GM21717 (cell line): Measurements from ENCODE around the gene C2orf92.
"Not testable (repeated sequence)": the region's sequence is repeated elsewhere in the genome, so short reads cannot be mapped to it uniquely, and the experiment has no call there.

ENCODE experiments used
- ATAC-seq: cut with Tn5 transposase; IDR thresholded peaks from one replicate; pipeline ENCODE4 v1.9.1; 2021; ENCODE audit warnings: mild to moderate bottlenecking, moderate library complexity; ENCODE audit not compliant: unreplicated experiment

C2orf92 gene

GRCh38 chr2:97688062-97688827 is 18.7 kb downstream of the C2orf92 start:
- no peak for ATAC-seq

GRCh38 chr2:97691166-97691565 is 21.7 kb downstream of the C2orf92 start:
- no peak for ATAC-seq

- ATAC-seq, result no peak
Observed at GRCh38 chr2:97693476-97693875, 24.0 kb downstream of the C2orf92 start.

GRCh38 chr2:97695744-97696143 is 26.2 kb downstream of the C2orf92 start:
- ATAC-seq, result no peak

DNA sequence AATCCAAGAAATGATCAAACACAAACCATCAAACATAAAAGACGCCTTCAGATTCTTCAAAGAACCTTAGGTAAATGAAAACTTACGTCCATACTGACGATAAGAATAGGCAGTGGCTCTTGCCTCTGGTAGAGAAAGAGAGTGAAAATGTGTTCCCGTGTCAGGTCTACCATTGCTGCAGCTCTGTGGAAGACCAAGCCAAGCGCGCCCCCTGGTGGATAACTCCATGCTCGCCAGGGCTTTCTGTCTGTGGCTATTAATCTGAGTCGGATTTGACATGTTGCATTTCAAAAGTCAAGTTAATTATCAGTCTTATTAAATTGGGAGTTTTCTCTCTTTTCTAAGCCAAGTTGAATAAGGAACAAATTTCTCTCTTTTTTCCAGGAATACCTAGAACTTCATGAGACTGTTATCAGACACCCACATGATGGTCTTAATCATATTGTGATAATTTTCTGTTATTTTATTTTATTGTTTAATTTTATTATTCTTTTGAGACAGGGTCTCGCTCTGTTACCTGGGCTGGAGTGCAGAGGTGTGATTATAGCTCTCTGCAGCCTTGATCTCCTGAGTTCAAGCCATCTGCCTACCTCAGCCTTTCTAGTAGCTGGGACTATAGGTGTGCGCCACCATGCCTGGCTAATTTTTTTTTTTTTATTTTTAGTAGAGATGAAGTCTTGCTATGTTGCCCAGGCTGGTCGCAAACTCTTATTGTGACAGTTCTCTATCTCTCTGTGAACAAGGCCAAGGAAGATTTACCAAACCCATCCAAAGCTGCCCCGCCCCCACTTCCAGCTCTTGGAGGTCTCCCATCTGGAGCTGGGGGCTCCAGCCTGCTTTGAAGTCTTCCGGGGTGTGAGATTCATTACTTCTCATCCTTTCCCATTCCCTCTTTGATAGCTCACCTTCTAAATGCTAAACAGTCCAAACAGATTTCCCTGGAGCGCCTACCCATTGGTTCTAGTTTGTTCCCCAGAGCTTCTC is 28.0 kb downstream of the C2orf92 start:
- ATAC-seq, result no peak

DNA sequence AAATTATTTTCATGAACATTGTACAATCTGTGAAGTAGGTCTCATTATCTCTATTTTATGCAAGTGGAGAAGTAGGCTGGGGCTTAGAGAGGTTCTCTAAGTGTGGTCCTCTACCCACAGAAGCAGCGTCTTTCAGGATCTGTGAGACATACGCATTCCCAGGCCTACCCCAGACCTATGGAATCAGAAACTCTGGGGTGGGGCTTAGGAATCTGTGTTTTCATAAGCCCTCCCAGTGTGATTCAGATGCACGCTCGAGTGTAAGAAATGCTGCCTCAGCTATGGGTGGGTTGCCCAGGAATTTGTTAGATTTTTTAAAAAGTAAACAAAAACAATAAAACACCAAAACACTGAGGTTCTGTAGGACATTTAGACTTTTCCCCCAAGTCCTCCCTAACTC is 29.0 kb downstream of the C2orf92 start:
- no peak for ATAC-seq

GRCh38 chr2:97699765-97700444 is 30.4 kb downstream of the C2orf92 start:
- no peak for ATAC-seq

DNA sequence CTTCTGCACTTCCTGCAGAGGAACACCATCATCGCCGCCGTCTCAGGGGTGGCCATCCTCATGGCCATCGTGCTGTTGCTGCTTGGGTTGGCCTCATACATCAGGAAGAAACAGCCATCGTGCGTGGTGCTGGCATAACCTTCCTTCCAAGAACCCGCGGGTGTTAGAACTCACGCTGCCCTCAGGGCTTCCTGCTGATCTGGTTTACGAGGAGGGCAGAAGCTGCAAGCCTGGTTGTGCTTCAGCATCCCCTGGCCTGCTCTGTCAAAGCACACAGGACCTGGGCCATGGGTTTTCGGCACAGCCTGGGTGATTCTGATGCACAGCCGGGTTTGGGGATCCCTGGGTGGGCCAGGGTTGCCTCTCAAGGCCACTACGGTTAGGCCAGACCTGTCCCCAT is 31.7 kb downstream of the C2orf92 start:
- no peak for ATAC-seq

GRCh38 chr2:97701851-97702465 is 32.4 kb downstream of the C2orf92 start:
- no peak for ATAC-seq

- ATAC-seq, result no peak
Observed at GRCh38 chr2:97702731-97703470, 33.4 kb downstream of the C2orf92 start.

DNA sequence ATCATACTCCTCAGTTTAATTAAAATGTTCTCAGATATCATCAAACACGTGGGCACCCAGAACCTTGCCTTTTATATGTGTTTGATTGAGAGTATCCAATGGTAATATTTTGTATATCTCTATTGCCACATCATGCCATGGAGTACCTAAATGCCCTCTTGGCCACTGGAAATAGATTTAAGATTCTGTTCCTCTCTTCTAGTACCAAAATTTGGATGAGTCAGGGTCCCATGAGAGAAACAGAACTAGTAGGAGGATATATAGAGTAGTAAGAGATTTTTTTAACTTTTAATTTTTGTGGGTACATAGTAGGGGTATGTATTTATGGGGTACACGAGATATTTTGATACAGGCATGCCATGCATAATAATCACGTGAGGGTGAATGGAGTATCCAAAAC is 34.2 kb downstream of the C2orf92 start:
- ATAC-seq, result no peak

- ATAC-seq, result no peak
Observed at GRCh38 chr2:97704989-97705388, 35.5 kb downstream of the C2orf92 start.

- no peak for ATAC-seq
Observed at GRCh38 chr2:97706112-97706511, 36.6 kb downstream of the C2orf92 start.

DNA sequence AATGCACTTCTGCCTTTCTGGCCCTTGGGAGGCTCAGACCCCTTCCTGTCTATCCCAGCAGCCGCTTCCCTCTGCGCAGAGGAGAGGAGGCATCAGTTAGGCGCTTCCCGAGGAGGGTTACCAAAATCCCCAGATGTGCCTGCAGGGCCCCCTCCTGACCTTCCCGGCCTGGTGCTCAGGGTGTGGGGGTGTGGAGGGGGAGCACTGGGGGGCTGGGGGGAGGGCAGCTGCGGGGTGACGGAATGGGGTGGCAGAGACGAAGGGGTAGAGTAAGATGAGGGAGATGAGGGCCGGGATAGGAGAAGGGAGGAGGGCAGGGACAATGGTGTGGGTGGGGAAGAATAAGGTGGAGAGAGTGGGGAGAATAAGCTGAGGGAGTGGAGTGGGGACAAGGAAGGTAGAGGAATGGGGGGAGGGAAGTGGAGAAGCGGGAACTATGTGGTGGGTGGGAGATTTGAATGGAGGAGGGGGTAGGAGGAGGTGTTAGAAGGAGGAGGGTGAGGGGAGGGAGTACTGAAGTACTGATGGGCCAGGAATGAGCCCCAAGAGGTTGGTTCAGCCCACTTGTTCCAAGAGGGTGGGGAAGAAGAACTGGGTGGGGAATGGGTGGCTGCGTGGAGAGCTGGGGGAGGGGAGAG is 37.3 kb downstream of the C2orf92 start:
- ATAC-seq, result no peak

- no peak for ATAC-seq
Observed at GRCh38 chr2:97707362-97708047, 38.0 kb downstream of the C2orf92 start.

DNA sequence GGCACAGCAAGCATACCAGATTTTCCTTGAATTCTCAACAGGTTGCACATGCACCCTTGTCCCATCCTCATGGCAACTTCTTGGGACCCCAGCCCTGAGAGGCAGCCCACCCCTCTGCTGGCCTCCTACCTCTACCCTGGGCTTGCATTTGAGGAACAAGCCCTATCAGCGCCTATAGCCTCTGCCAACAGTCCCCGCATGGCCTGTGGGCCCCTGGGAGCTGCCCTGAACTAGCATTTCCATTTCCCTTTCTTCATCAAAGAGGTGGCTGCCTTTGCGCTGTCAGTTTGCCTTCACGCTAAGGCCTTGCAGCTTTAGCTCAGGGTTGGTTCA is 38.5 kb downstream of the C2orf92 start:
- no peak for ATAC-seq

GRCh38 chr2:97708608-97709007 is 39.1 kb downstream of the C2orf92 start:
- no peak for ATAC-seq

- ATAC-seq, result no peak
Observed at GRCh38 chr2:97711394-97711711, 41.8 kb downstream of the C2orf92 start.

DNA sequence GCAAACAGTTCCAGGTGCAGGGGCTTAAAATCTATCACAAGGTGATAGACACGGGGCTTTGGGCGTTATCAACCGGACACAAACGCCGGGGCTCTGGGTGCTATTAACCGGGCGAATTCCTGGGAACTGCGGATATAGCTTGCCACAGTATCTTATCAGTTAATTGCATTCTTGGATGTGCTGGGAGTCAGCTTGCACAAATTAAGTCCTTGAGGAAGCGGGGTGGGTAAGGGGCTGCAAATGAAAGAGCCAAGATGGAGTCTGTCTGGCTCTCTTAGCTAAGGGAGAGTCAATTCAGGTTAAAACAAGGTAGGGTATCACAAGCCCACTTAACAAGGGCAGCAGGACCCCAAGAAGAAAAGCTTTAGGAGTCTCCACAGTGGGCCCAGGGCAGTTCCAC is 42.7 kb downstream of the C2orf92 start:
- not testable (repeated sequence) for ATAC-seq
